Hepatocyte (in vitro differentiated cells): ENCODE measurements around the gene POLD4.

Experiments used
- EZH2 ChIP-seq: fragments of 200-600 bp; sonication (generic); IDR thresholded peaks from 2 replicates; pipeline ENCODE4 v1.6.1; 2016; ENCODE audit warnings: antibody characterized with exemption, mild to moderate bottlenecking, borderline replicate concordance
- TF ChIP-seq, protein P1 (sequence below): fragments of 200-600 bp; sonication (generic); IDR thresholded peaks from 2 replicates; pipeline ENCODE4 v1.5.1; 2016; ENCODE audit warnings: antibody characterized with exemption, mild to moderate bottlenecking; ENCODE audit not compliant: poor library complexity

DNA sequence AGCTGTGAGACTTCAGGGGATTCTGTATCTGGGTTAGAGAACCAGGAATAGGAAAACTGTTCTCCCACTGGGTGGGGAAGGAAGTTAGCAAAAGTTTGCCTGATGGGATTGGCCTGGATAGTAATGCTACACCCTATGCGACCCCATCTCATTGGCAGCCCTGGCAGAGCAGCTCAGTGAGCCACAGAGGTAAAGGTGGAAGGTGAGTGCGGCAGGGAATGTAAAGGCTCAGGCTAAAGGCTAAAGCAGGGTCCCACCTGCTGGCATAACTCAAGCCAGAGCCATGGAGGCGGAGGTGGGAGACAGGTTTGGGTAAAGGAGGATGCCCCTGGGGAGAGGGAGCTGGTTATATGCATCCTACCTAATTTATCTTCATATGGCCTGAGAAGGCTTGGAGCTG lies 31.3 kb downstream of the POLD4 start:
- TF ChIP-seq, protein P1, sequence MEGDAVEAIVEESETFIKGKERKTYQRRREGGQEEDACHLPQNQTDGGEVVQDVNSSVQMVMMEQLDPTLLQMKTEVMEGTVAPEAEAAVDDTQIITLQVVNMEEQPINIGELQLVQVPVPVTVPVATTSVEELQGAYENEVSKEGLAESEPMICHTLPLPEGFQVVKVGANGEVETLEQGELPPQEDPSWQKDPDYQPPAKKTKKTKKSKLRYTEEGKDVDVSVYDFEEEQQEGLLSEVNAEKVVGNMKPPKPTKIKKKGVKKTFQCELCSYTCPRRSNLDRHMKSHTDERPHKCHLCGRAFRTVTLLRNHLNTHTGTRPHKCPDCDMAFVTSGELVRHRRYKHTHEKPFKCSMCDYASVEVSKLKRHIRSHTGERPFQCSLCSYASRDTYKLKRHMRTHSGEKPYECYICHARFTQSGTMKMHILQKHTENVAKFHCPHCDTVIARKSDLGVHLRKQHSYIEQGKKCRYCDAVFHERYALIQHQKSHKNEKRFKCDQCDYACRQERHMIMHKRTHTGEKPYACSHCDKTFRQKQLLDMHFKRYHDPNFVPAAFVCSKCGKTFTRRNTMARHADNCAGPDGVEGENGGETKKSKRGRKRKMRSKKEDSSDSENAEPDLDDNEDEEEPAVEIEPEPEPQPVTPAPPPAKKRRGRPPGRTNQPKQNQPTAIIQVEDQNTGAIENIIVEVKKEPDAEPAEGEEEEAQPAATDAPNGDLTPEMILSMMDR = no peak
- no peak for TF ChIP-seq EZH2
